H9 (cell line): ENCODE measurements around the gene DNAH8. TPM values are rescaled to one million over a fixed set of nuclear protein-coding genes. Genes with fewer than 3 reads are reported as not detected.

Experiments used
- DNase-seq: peaks from one replicate; pipeline ENCODE4 v3.0.0-alpha.2; 2017
- H2AFZ ChIP-seq: one replicate; pipeline ENCODE4 v1.6.1; 2013; ENCODE audit warnings: mild to moderate bottlenecking, low read length, control low read depth, moderate library complexity
- H2AK5ac ChIP-seq: 2 replicates; pipeline ENCODE4 v1.6.1; 2013; ENCODE audit warnings: low read length, control low read depth, mixed read lengths; ENCODE audit not compliant: insufficient read length
- H2BK120ac ChIP-seq: one replicate; pipeline ENCODE4 v1.6.1; 2013; ENCODE audit warnings: low read depth, mild to moderate bottlenecking, low read length, control low read depth, inconsistent platforms; ENCODE audit not compliant: poor library complexity, severe bottlenecking
- H2BK12ac ChIP-seq: 2 replicates; pipeline ENCODE4 v1.6.1; 2013; ENCODE audit warnings: low read length, control low read depth, mixed read lengths, low read depth; ENCODE audit not compliant: insufficient read length
- H2BK15ac ChIP-seq: 2 replicates; pipeline ENCODE4 v1.6.1; 2013; ENCODE audit warnings: low read depth, low read length, control low read depth
- H2BK20ac ChIP-seq: one replicate; pipeline ENCODE4 v1.6.1; 2013; ENCODE audit warnings: low read depth, mild to moderate bottlenecking, low read length, control low read depth, inconsistent platforms; ENCODE audit not compliant: poor library complexity, severe bottlenecking
- H2BK5ac ChIP-seq: 2 replicates; pipeline ENCODE4 v1.6.1; 2013; ENCODE audit warnings: low read length, control low read depth, mixed read lengths; ENCODE audit not compliant: insufficient read length
- H3K14ac ChIP-seq: 2 replicates; pipeline ENCODE4 v1.6.1; 2013; ENCODE audit warnings: low read length, control low read depth; ENCODE audit not compliant: insufficient read depth
- H3K18ac ChIP-seq: 2 replicates; pipeline ENCODE4 v1.6.1; 2013; ENCODE audit warnings: low read depth, mild to moderate bottlenecking, mixed read lengths, low read length, control low read depth; ENCODE audit not compliant: insufficient read length
- H3K23ac ChIP-seq: 2 replicates; pipeline ENCODE4 v1.6.1; 2013; ENCODE audit warnings: low read length, control low read depth, mixed read lengths, low read depth; ENCODE audit not compliant: insufficient read length
- H3K23me2 ChIP-seq: 2 replicates; pipeline ENCODE4 v1.6.1; 2013; ENCODE audit warnings: low read depth, mild to moderate bottlenecking, mixed read lengths, low read length, control low read depth; ENCODE audit not compliant: insufficient read length, poor library complexity, severe bottlenecking
- H3K27ac ChIP-seq: 2 replicates; pipeline ENCODE4 v1.5.1; 2013; ENCODE audit warnings: low read length, control low read depth, mixed read lengths, low read depth; ENCODE audit not compliant: insufficient read length
- H3K27me3 ChIP-seq: 2 replicates; pipeline ENCODE4 v1.6.1; 2013; ENCODE audit warnings: low read length, control low read depth, inconsistent platforms; ENCODE audit not compliant: insufficient read depth
- H3K4ac ChIP-seq: 2 replicates; pipeline ENCODE4 v1.6.1; 2013; ENCODE audit warnings: low read depth, mild to moderate bottlenecking, control low read depth, inconsistent platforms, low read length, moderate library complexity
- H3K4me1 ChIP-seq: 2 replicates; pipeline ENCODE4 v1.6.1; 2013; ENCODE audit warnings: low read length, control low read depth, inconsistent platforms; ENCODE audit not compliant: insufficient read depth
- H3K4me2 ChIP-seq: 2 replicates; pipeline ENCODE4 v1.6.1; 2013; ENCODE audit warnings: low read length, control low read depth, mixed read lengths; ENCODE audit not compliant: insufficient read length, insufficient read depth
- H3K56ac ChIP-seq: 2 replicates; pipeline ENCODE4 v1.6.1; 2013; ENCODE audit warnings: low read depth, mild to moderate bottlenecking, mixed read lengths, low read length, control low read depth; ENCODE audit not compliant: insufficient read length
- H3K79me1 ChIP-seq: 2 replicates; pipeline ENCODE4 v1.6.1; 2013; ENCODE audit warnings: low read depth, mild to moderate bottlenecking, moderate library complexity, low read length, control low read depth, inconsistent platforms; ENCODE audit not compliant: insufficient read depth, poor library complexity, severe bottlenecking
- H3K79me2 ChIP-seq: 2 replicates; pipeline ENCODE4 v1.6.1; 2013; ENCODE audit warnings: low read length, control low read depth, inconsistent platforms; ENCODE audit not compliant: insufficient read depth
- H3K9ac ChIP-seq: 2 replicates; pipeline ENCODE4 v1.6.1; 2013; ENCODE audit warnings: low read length, control low read depth, mixed read lengths; ENCODE audit not compliant: insufficient read length; ENCODE audit errors: extremely low read depth
- H3K9me3 ChIP-seq: one replicate; pipeline ENCODE4 v1.6.1; 2013; ENCODE audit warnings: low read depth, low read length, inconsistent platforms; ENCODE audit not compliant: control insufficient read depth
- H3T11ph ChIP-seq: one replicate; pipeline ENCODE4 v1.6.1; 2013; ENCODE audit warnings: mild to moderate bottlenecking, low read length, control low read depth, inconsistent platforms
- H4K20me1 ChIP-seq: one replicate; pipeline ENCODE4 v1.6.1; 2013; ENCODE audit not compliant: control insufficient read depth, insufficient read length, insufficient read depth
- H4K5ac ChIP-seq: 2 replicates; pipeline ENCODE4 v1.6.1; 2013; ENCODE audit warnings: low read depth, mild to moderate bottlenecking, mixed read lengths, low read length, control low read depth; ENCODE audit not compliant: insufficient read length
- H4K8ac ChIP-seq: replicated peaks from 2 replicates; pipeline ENCODE4 v1.6.1; 2013; ENCODE audit warnings: low read length, control low read depth, mixed read lengths, low read depth; ENCODE audit not compliant: insufficient read length
- H4K91ac ChIP-seq: 2 replicates; pipeline ENCODE4 v1.6.1; 2013; ENCODE audit warnings: low read depth, mild to moderate bottlenecking, moderate library complexity, mixed read lengths, low read length, control low read depth; ENCODE audit not compliant: insufficient read length
- H3K27ac Mint-ChIP-seq, 3 experiments: 2 replicates in 2 of 3; 3 replicates in 1 of 3; pipeline ENCODE4 v1.8.0; 2020 to 2021; ENCODE audit warnings: mixed read lengths in 3 of 3, mild to moderate bottlenecking in 1 of 3, moderate library complexity in 1 of 3
- H3K27me3 Mint-ChIP-seq: 2 replicates; pipeline ENCODE4 v1.8.0; 2021; ENCODE audit warnings: low read depth, mild to moderate bottlenecking, moderate library complexity, mixed read lengths
- H3K36me3 Mint-ChIP-seq, 3 experiments: 2 replicates in 2 of 3; 3 replicates in 1 of 3; pipeline ENCODE4 v1.8.0; 2020 to 2021; ENCODE audit warnings: low read depth in 3 of 3, mixed read lengths in 3 of 3; ENCODE audit not compliant: insufficient read depth in 1 of 3
- H3K4me1 Mint-ChIP-seq, 2 experiments: 2 replicates each; pipeline ENCODE4 v1.8.0; 2020; ENCODE audit warnings: mixed read lengths in 2 of 2
- H3K4me3 Mint-ChIP-seq, 2 experiments: 2 replicates in 1 of 2; 3 replicates in 1 of 2; pipeline ENCODE4 v1.8.0; 2020 to 2021; ENCODE audit warnings: mild to moderate bottlenecking in 2 of 2, mixed read lengths in 2 of 2, moderate library complexity in 1 of 2
- H3K9me3 Mint-ChIP-seq, 2 experiments: 2 replicates in 1 of 2; 3 replicates in 1 of 2; pipeline ENCODE4 v1.8.0; 2020; ENCODE audit warnings: mild to moderate bottlenecking in 2 of 2, mixed read lengths in 2 of 2, moderate library complexity in 1 of 2
- WGBS: extraction: QIAGEN DNeasy Blood & Tissue Kit; methylation state at CpG from one replicate; pipeline ENCODE4 v1.1.7; 2013; ENCODE audit warnings: missing lambda C conversion rate, low lambda C conversion rate, mixed read lengths; ENCODE audit not compliant: insufficient read length; ENCODE audit errors: extremely low coverage; 5-methylcytosine and 5-hydroxymethylcytosine counted together
- total RNA-seq: library from RNA; stranded (reverse); gene quantifications from 2 replicates; pipeline ENCODE4 v1.2.1, GENCODE V29; 2021
- TF ChIP-seq, protein P1 (sequence below): fragments of 200-600 bp; sonication (generic); conservative IDR thresholded peaks from 3 replicates; pipeline ENCODE4 v1.8.0; 2021; ENCODE audit warnings: antibody characterized with exemption, mild to moderate bottlenecking

The DNAH8 gene
- total RNA-seq, 1 experiment from 2014 or later: not detected

DNA sequence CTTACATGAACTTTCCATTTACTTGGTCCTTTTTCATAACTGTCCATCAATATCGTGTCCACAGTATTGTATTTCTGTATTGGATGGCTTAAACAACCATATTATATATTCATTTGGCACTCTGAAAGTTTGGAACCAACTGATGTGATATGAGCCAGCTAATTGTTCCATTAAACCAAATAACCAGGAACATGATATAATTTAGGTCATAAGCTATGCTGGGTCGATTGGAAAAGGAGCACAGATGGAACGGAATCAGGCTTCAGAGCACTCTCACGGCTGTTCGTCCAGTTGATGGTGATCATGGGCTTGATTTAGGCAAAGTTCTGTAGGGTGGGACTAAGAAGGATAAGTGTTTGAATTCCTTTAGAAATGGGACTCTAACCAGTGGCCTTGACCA lies 142.7 kb downstream of the DNAH8 start:
- H3K27me3 Mint-ChIP-seq: peaks cover 6% of the 10 kb centered on the region; the same call in 1 of the 2 replicates
- no peak overlapping the region for H3K27ac Mint-ChIP-seq

More for the DNA sequence above, 142.7 kb downstream of the DNAH8 start:
- no peak overlapping the region for H3K4me3 Mint-ChIP-seq
- Histone ChIP-seq H3K79me1 (no peaks in the 10 kb centered on the region), H3K14ac (no peak overlapping the region), H2BK5ac (no peak overlapping the region), H2BK20ac (no peak overlapping the region), H3K79me2 (no peaks in the 10 kb centered on the region), H3K56ac (no peak overlapping the region), H3K27ac (no peak overlapping the region), H3K4ac (no peak overlapping the region), H3K23me2 (no peaks in the 10 kb centered on the region), H3T11ph (no peak overlapping the region), H3K9me3 (no peaks in the 10 kb centered on the region), H3K18ac (no peak overlapping the region), H3K4me1 (peaks cover 3% of the 10 kb centered on the region; the same call in 1 of the 2 replicates), H4K91ac (no peak overlapping the region), H3K9ac (no peak overlapping the region), H3K23ac (no peak overlapping the region), H2AK5ac (no peak overlapping the region), H3K27me3 (no peaks in the 10 kb centered on the region), H2AFZ (no peak overlapping the region), H2BK120ac (no peak overlapping the region), H3K4me2 (no peak overlapping the region), H2BK12ac (no peak overlapping the region), H4K20me1 (no peaks in the 10 kb centered on the region), H4K8ac (no peak overlapping the region), H4K5ac (no peak overlapping the region), H2BK15ac (no peak overlapping the region)
- WGBS: no CpG with 5 or more reads among the region's 5 CpGs
- no peak for DNase-seq
- H3K36me3 Mint-ChIP-seq: no peaks in the 10 kb centered on the region
- H3K9me3 Mint-ChIP-seq: no peaks in the 10 kb centered on the region
- TF ChIP-seq, protein P1, sequence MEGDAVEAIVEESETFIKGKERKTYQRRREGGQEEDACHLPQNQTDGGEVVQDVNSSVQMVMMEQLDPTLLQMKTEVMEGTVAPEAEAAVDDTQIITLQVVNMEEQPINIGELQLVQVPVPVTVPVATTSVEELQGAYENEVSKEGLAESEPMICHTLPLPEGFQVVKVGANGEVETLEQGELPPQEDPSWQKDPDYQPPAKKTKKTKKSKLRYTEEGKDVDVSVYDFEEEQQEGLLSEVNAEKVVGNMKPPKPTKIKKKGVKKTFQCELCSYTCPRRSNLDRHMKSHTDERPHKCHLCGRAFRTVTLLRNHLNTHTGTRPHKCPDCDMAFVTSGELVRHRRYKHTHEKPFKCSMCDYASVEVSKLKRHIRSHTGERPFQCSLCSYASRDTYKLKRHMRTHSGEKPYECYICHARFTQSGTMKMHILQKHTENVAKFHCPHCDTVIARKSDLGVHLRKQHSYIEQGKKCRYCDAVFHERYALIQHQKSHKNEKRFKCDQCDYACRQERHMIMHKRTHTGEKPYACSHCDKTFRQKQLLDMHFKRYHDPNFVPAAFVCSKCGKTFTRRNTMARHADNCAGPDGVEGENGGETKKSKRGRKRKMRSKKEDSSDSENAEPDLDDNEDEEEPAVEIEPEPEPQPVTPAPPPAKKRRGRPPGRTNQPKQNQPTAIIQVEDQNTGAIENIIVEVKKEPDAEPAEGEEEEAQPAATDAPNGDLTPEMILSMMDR: no peak
- H3K4me1 Mint-ChIP-seq: peaks cover 3 to 5% of the 10 kb centered on the region in 2 experiments; a peak in 1 of 4 replicates
